Measurements from ENCODE around the gene ATOX1.

The ATOX1 gene

GRCh38 chr5:151708126-151708525 lies 50.3 kb downstream of the ATOX1 start:
- H3K9me3 Mint-ChIP-seq = peaks cover 7% of the 10 kb centered on the region
- H3K27me3 Mint-ChIP-seq (ENCODE audit: low read depth) = no peaks in the 10 kb centered on the region
- peaks cover 33% of the 10 kb centered on the region for H3K4me1 Mint-ChIP-seq
- no peak overlapping the region for H3K4me3 Mint-ChIP-seq
- H3K27ac Mint-ChIP-seq = peak overlapping the region; percentile 67 to 94 (median 87)
- no peaks in the 10 kb centered on the region for H3K36me3 Mint-ChIP-seq (ENCODE audit: low read depth)
- TF ChIP-seq CTCF (IDR thresholded peaks at IDR 0.05; ENCODE audit: unreplicated experiment in 3 of 3) = no peak

- no peaks in the 10 kb centered on the region for H3K27me3 Mint-ChIP-seq (ENCODE audit: low read depth)
- peaks cover 3% of the 10 kb centered on the region for H3K9me3 Mint-ChIP-seq
- peaks cover 38% of the 10 kb centered on the region for H3K4me1 Mint-ChIP-seq
- no peak for TF ChIP-seq CTCF (IDR thresholded peaks at IDR 0.05; ENCODE audit: unreplicated experiment in 3 of 3)
- H3K36me3 Mint-ChIP-seq (ENCODE audit: low read depth) = no peaks in the 10 kb centered on the region
- peak overlapping the region; percentile 67 to 94 (median 87) for H3K27ac Mint-ChIP-seq
- peak overlapping the region in 1 of 3 experiments; percentile 16 for H3K4me3 Mint-ChIP-seq
Observed at GRCh38 chr5:151707567-151707966, 50.9 kb downstream of the ATOX1 start.

- no peak for TF ChIP-seq CTCF (IDR thresholded peaks at IDR 0.05; ENCODE audit: unreplicated experiment in 3 of 3)
- no peaks in the 10 kb centered on the region for H3K36me3 Mint-ChIP-seq (ENCODE audit: low read depth)
Observed at GRCh38 chr5:151706906-151707305, 51.5 kb downstream of the ATOX1 start.

GRCh38 chr5:151703780-151704179 lies 54.7 kb downstream of the ATOX1 start:
- H3K27me3 Mint-ChIP-seq (ENCODE audit: low read depth) = no peaks in the 10 kb centered on the region
- no peak for TF ChIP-seq CTCF (IDR thresholded peaks at IDR 0.05; ENCODE audit: unreplicated experiment in 3 of 3)
- no peaks in the 10 kb centered on the region for H3K9me3 Mint-ChIP-seq
- peaks cover 65% of the 10 kb centered on the region for H3K4me1 Mint-ChIP-seq
- no peak overlapping the region for H3K4me3 Mint-ChIP-seq
- no peaks in the 10 kb centered on the region for H3K36me3 Mint-ChIP-seq (ENCODE audit: low read depth)
- H3K27ac Mint-ChIP-seq = peak overlapping the region; percentile 86 to 100 (median 93)

More at GRCh38 chr5:151706906-151707305, 51.5 kb downstream of the ATOX1 start:
- Mint-ChIP-seq H3K27ac (no peak overlapping the region), H3K4me3 (no peak overlapping the region), H3K4me1 (peaks cover 44% of the 10 kb centered on the region), H3K9me3 (no peaks in the 10 kb centered on the region), H3K27me3 (ENCODE audit: low read depth) (no peaks in the 10 kb centered on the region)

- peak overlapping the region; percentile 86 to 100 (median 93) for H3K27ac Mint-ChIP-seq
- H3K4me1 Mint-ChIP-seq = peaks cover 62% of the 10 kb centered on the region
- no peaks in the 10 kb centered on the region for H3K36me3 Mint-ChIP-seq (ENCODE audit: low read depth)
- TF ChIP-seq CTCF (IDR thresholded peaks at IDR 0.05; ENCODE audit: unreplicated experiment in 3 of 3) = no peak
- H3K4me3 Mint-ChIP-seq = no peak overlapping the region
- no peaks in the 10 kb centered on the region for H3K9me3 Mint-ChIP-seq
- H3K27me3 Mint-ChIP-seq (ENCODE audit: low read depth) = no peaks in the 10 kb centered on the region
Observed at GRCh38 chr5:151703227-151703626, 55.2 kb downstream of the ATOX1 start.

- Mint-ChIP-seq H3K27ac (peak overlapping the region; percentile 99 to 100 (median 100)), H3K4me1 (peaks cover 70% of the 10 kb centered on the region), H3K4me3 (peak overlapping the region in 1 of 3 experiments; percentile 1), H3K9me3 (no peaks in the 10 kb centered on the region), H3K36me3 (ENCODE audit: low read depth) (no peaks in the 10 kb centered on the region), H3K27me3 (ENCODE audit: low read depth) (no peaks in the 10 kb centered on the region)
- TF ChIP-seq CTCF (IDR thresholded peaks at IDR 0.05; ENCODE audit: unreplicated experiment in 3 of 3) = no peak
Observed at GRCh38 chr5:151700820-151701219, 57.6 kb downstream of the ATOX1 start.

Measured in nephron (organoid).